Progenitor cell of endocrine pancreas (in vitro differentiated cells): ENCODE data around the gene PLIN3. TPM values are rescaled to one million over a fixed set of nuclear protein-coding genes. Genes with fewer than 3 reads are reported as not detected.
"Not testable (repeated sequence)": the region's sequence is repeated elsewhere in the genome, so short reads cannot be mapped to it uniquely, and the experiment has no call there.

ENCODE experiments used
- DNase-seq: peaks from one replicate; pipeline ENCODE4 v3.0.0; 2021; ENCODE audit warnings: low spot score; ENCODE audit not compliant: unreplicated experiment
- H3K27ac Mint-ChIP-seq: 2 replicates; pipeline ENCODE4 v1.8.0; 2021; ENCODE audit warnings: mild to moderate bottlenecking, moderate library complexity, mixed read lengths
- H3K27me3 Mint-ChIP-seq: 2 replicates; pipeline ENCODE4 v1.8.0; 2021; ENCODE audit warnings: mixed read lengths
- H3K36me3 Mint-ChIP-seq: 2 replicates; pipeline ENCODE4 v1.8.0; 2022; ENCODE audit warnings: mixed read lengths; ENCODE audit not compliant: insufficient read depth
- H3K4me1 Mint-ChIP-seq: 2 replicates; pipeline ENCODE4 v1.8.0; 2021; ENCODE audit warnings: low read depth, mixed read lengths
- H3K4me3 Mint-ChIP-seq: 2 replicates; pipeline ENCODE4 v1.8.0; 2021; ENCODE audit warnings: low read depth, mild to moderate bottlenecking, moderate library complexity, mixed read lengths
- H3K9me3 Mint-ChIP-seq: 2 replicates; pipeline ENCODE4 v1.8.0; 2021; ENCODE audit warnings: low read depth, mixed read lengths
- total RNA-seq: library from RNA; stranded (reverse); gene quantifications from 2 replicates; pipeline ENCODE4 v1.2.1, GENCODE V29; 2021
- TF ChIP-seq, protein P1 (sequence below): fragments of 200-600 bp; sonication (generic); IDR thresholded peaks from one replicate; pipeline ENCODE4 v1.5.0; 2021; ENCODE audit warnings: antibody characterized with exemption, mild to moderate bottlenecking; ENCODE audit not compliant: unreplicated experiment

PLIN3 gene
- total RNA-seq, 1 donor from 2014 or later, result 43.6 TPM

DNA sequence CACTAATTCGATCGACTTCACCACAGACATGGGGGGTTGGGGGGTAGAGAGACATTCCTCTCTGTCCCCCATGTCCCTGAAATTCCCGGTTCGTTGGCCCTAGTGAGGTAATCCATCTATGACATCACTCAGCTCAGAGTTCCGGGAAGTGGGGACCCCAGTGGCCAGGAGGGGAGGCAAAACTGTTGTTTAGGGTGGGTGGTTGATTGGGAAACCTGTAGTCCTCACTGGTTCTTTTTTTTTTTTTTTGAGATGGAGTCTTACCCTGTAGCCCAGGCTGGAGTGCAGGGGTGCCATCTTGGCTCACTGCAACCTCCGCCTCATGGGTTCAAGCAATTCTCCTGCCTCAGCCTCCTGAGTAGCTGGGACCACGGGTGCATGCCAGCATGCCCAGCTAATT is 35.3 kb upstream of the PLIN3 start, which contains the start of gene ARRDC5:
Gene ARRDC5, minus strand, starts transcription at position 101 of the 400 bp plus-strand sequence. Its CDS starts 71 bp downstream, at position 30.
- H3K9me3 Mint-ChIP-seq, result no peaks in the 10 kb centered on the region
- no peaks in the 10 kb centered on the region for H3K4me1 Mint-ChIP-seq
- H3K4me3 Mint-ChIP-seq, result no peak within 1 kb of the TSS
- peak within 1 kb of the TSS; percentile 26 for H3K27ac Mint-ChIP-seq
- DNase-seq, result no peak
- TF ChIP-seq, protein P1, sequence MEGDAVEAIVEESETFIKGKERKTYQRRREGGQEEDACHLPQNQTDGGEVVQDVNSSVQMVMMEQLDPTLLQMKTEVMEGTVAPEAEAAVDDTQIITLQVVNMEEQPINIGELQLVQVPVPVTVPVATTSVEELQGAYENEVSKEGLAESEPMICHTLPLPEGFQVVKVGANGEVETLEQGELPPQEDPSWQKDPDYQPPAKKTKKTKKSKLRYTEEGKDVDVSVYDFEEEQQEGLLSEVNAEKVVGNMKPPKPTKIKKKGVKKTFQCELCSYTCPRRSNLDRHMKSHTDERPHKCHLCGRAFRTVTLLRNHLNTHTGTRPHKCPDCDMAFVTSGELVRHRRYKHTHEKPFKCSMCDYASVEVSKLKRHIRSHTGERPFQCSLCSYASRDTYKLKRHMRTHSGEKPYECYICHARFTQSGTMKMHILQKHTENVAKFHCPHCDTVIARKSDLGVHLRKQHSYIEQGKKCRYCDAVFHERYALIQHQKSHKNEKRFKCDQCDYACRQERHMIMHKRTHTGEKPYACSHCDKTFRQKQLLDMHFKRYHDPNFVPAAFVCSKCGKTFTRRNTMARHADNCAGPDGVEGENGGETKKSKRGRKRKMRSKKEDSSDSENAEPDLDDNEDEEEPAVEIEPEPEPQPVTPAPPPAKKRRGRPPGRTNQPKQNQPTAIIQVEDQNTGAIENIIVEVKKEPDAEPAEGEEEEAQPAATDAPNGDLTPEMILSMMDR, result no peak
- no peaks in the 10 kb centered on the region for H3K36me3 Mint-ChIP-seq
- peaks cover 3% of the 10 kb centered on the region for H3K27me3 Mint-ChIP-seq

DNA sequence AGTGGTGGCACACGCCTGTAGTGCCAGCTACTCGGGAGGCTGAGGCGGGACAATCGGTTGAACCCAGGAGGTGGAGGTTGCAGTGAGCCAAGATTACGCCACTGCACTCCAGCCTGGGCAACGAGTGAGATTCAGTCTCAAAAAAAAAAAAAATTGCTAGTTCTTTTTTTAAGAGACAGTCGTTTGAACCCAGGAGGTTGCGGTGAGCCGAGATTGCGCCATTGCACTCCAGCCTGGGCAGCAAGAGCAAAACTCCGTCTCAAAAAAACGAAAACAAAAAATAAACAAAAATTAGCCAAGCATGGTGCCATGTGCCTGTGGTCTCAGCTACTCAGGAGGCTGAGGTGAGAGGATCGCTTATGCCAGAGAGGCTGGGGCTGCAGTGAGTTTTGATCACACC is 33.4 kb upstream of the PLIN3 start:
- H3K27ac Mint-ChIP-seq, H3K9me3 Mint-ChIP-seq, H3K27me3 Mint-ChIP-seq, H3K36me3 Mint-ChIP-seq, H3K4me1 Mint-ChIP-seq, DNase-seq, H3K4me3 Mint-ChIP-seq: not testable (repeated sequence)

DNA sequence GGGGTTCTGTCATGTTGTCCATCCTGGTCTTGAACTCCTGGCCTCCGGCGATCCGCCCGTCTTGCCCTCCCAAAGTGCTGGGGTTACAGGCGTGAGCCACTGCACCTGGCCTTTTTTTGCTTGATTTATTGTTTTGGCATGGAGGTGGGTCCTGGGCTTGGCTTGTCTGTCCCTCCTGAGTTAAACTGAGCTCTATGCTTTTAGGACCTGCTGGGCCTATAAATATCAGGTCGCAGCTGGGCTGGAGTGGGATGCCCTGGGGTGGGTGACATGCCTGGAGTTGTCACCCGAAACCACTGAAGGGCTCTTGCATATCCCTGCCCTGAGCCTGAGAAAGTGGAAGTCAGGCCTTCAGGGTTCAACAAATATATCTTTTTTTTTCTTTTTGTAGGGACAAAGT is 29.7 kb upstream of the PLIN3 start:
- DNase-seq, result no peak
- H3K4me1 Mint-ChIP-seq, result peaks cover 2% of the 10 kb centered on the region
- H3K36me3 Mint-ChIP-seq, result no peaks in the 10 kb centered on the region
- no peak overlapping the region for H3K27ac Mint-ChIP-seq
- no peaks in the 10 kb centered on the region for H3K9me3 Mint-ChIP-seq
- TF ChIP-seq, protein P1, result no peak
- H3K27me3 Mint-ChIP-seq, result no peaks in the 10 kb centered on the region
- no peak overlapping the region for H3K4me3 Mint-ChIP-seq

DNA sequence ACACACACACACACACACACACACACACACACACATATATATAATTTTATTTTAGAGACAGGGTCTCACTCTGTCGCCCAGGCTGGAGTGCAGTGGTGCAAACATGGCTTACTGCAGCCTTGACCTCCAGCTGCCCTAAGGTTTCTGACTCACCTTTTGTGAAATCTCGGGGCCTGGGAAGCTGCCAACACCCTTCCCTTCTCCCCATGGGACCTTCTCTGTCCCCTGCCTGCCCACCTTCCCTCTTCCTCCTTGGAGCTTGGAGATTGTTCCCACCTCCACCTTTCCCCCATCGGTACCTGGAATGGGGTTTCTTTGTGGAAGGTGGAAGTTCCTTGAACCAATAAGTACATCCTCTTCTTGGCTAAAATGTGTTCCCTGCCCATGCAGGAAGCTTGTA is 28.9 kb upstream of the PLIN3 start:
- DNase-seq, result no peak
- Mint-ChIP-seq H3K4me1 (peaks cover 2% of the 10 kb centered on the region), H3K4me3 (no peak overlapping the region), H3K9me3 (no peaks in the 10 kb centered on the region), H3K27me3 (no peaks in the 10 kb centered on the region), H3K27ac (no peak overlapping the region), H3K36me3 (no peaks in the 10 kb centered on the region)
- TF ChIP-seq, protein P1, result no peak

DNA sequence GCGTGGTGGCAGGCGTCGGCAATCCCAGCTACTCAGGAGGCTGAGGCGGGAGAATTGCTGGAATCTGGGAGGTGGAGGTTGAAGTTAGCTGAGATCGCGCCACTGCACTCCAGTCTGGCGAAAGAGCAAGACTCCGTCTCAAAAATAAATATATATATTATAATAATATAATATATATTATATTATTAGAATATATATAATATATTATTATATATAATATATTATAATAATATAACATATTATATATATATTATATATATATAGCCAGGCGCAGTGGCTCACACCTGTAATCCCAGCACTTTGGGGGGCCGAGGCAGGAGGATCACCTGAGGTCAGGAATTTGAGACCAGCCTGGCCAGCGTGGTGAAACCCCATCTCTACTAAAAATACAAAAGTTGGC is 25.5 kb upstream of the PLIN3 start:
- H3K27ac Mint-ChIP-seq, H3K9me3 Mint-ChIP-seq, DNase-seq, H3K4me3 Mint-ChIP-seq, H3K4me1 Mint-ChIP-seq, H3K36me3 Mint-ChIP-seq, H3K27me3 Mint-ChIP-seq: not testable (repeated sequence)

DNA sequence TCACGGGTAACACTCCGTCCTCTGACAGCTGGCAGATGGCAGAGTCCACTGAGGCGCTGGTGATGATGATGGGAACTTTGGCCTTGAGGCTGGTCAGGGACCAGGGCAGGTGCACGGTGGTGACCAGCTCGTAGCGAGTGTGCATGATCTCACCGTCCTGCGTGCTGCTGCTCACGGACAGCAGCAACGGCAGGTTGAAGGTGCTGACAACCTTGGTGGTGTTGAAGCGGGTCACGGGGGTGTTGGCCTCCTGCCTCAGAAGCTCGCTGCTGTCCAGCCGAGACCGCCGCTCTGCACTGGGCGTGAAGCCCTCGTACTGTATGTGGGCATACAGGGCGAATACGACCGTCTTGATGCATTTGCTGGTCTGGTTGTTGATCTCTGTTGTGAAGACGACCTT is 23.6 kb upstream of the PLIN3 start:
- peaks cover 2% of the 10 kb centered on the region for H3K4me1 Mint-ChIP-seq
- TF ChIP-seq, protein P1, result no peak
- H3K27me3 Mint-ChIP-seq, result peaks cover 2% of the 10 kb centered on the region
- no peak overlapping the region for H3K4me3 Mint-ChIP-seq
- H3K36me3 Mint-ChIP-seq, result no peaks in the 10 kb centered on the region
- no peak for DNase-seq
- no peak overlapping the region for H3K27ac Mint-ChIP-seq
- no peaks in the 10 kb centered on the region for H3K9me3 Mint-ChIP-seq
